Smooth muscle cell (in vitro differentiated cells): ENCODE measurements around the gene RGS12. TPM values are rescaled to one million over a fixed set of nuclear protein-coding genes. Genes with fewer than 3 reads are reported as not detected.

Experiments used
- DNase-seq: peaks from one replicate; lab custom pipeline; 2025; ENCODE audit not compliant: unreplicated experiment; lab: John Stamatoyannopoulos, UW
- H2AFZ ChIP-seq: fragments of 200-600 bp; sonication (generic); 2 replicates; pipeline ENCODE4 v1.6.0; 2016; ENCODE audit warnings: antibody characterized with exemption, low read depth, mild to moderate bottlenecking
- H3F3A ChIP-seq: fragments of 200-600 bp; sonication (generic); 2 replicates; pipeline ENCODE4 v1.6.0; 2017; ENCODE audit warnings: antibody characterized with exemption, low read depth
- H3K27ac ChIP-seq: fragments of 200-600 bp; sonication (generic); 2 replicates; pipeline ENCODE4 v1.5.1; 2016; ENCODE audit warnings: low read depth, mild to moderate bottlenecking
- H3K27me3 ChIP-seq: fragments of 200-600 bp; sonication (generic); 2 replicates; pipeline ENCODE4 v1.6.1; 2016; ENCODE audit warnings: low read depth, mild to moderate bottlenecking
- H3K36me3 ChIP-seq: fragments of 200-600 bp; sonication (generic); 2 replicates; pipeline ENCODE4 v1.5.1; 2016; ENCODE audit warnings: low read depth
- H3K4me1 ChIP-seq: fragments of 200-600 bp; sonication (generic); 2 replicates; pipeline ENCODE4 v1.5.1; 2016; ENCODE audit warnings: low read depth
- H3K4me2 ChIP-seq: fragments of 200-600 bp; sonication (generic); 2 replicates; pipeline ENCODE4 v1.6.0; 2016; ENCODE audit warnings: mild to moderate bottlenecking
- H3K4me3 ChIP-seq: fragments of 200-600 bp; sonication (generic); 2 replicates; pipeline ENCODE4 v1.5.1; 2016; ENCODE audit warnings: mild to moderate bottlenecking
- H3K79me2 ChIP-seq: fragments of 200-600 bp; sonication (generic); 2 replicates; pipeline ENCODE4 v1.6.0; 2016; ENCODE audit warnings: low read depth, mild to moderate bottlenecking
- H3K9ac ChIP-seq: fragments of 200-600 bp; sonication (generic); 2 replicates; pipeline ENCODE4 v1.6.0; 2016; ENCODE audit warnings: low read depth
- H3K9me3 ChIP-seq: fragments of 200-600 bp; sonication (generic); replicated peaks from 2 replicates; pipeline ENCODE4 v1.5.1; 2016; ENCODE audit warnings: low read depth
- H4K20me1 ChIP-seq: fragments of 200-600 bp; sonication (generic); 2 replicates; pipeline ENCODE4 v1.6.0; 2016; ENCODE audit warnings: low read depth
- WGBS: methylation state at CpG from one replicate; pipeline ENCODE4 v1.1.7; 2016; ENCODE audit warnings: low lambda C conversion rate; 5-methylcytosine and 5-hydroxymethylcytosine counted together
- polyA plus RNA-seq: library from polyadenylated mRNA; unstranded; fragments of >200 nt; fragmentation: Nextera tagmentation; extraction: Ambion mirVana; gene quantifications from 2 replicates; pipeline ENCODE4 v1.2.1, GENCODE V29; 2016
- total RNA-seq: library from RNA; depleted of rRNA; stranded (reverse); fragments of >200 nt; gene quantifications from 2 replicates; pipeline ENCODE4 v1.2.3, GENCODE V29; 2014
- TF ChIP-seq, protein P1 (sequence below): fragments of 200-600 bp; sonication (generic); IDR thresholded peaks from 2 replicates; pipeline ENCODE4 v1.5.1; 2017; ENCODE audit warnings: borderline replicate concordance, mild to moderate bottlenecking, antibody characterized with exemption; ENCODE audit not compliant: insufficient read depth, poor library complexity, severe bottlenecking

RGS12 gene
- total and polyA plus RNA-seq, 2 experiments from 2014 or later: 20.5 to 28.5 TPM

DNA sequence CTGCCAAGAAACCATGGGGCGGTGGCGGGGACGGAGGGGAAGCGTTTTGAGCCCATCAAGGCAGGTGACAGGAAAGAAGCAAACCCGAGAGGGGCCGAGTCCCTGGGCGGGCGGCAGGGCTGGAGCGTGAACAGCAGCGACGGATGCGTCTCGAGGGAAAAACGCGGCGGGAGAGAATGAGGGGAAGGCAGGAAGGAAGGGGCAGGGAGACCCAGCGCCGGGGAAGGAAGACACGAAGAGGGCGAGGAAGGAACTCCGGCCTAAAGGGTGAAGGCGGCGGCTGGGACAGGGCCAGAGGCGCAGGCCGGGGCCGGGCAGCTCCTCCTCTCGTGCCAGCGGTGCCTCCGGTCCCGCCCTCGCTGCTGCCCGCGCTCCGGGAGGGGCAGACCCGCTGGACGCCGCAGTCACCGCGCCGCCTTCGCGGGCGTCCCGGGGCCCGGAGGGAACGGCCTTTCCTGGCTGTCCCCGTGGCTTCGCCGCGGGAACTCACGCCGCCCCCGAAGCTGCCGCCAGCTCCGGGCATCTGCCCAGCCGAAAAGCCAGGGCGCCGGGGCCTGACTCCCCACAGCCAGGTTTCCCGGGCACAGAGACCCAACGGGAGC, 751 bp upstream of the RGS12 start:
- Histone ChIP-seq H3K9ac (peak overlapping the region; percentile 65), H3K4me2 (peak overlapping the region; percentile 92), H3K4me1 (peaks cover 15% of the 10 kb centered on the region), H3K4me3 (peak overlapping the region; percentile 70), H3F3A (peaks cover 8% of the 10 kb centered on the region), H3K27ac (peak overlapping the region; percentile 63), H3K9me3 (no peaks in the 10 kb centered on the region), H3K36me3 (no peaks in the 10 kb centered on the region), H2AFZ (peak overlapping the region; percentile 40), H3K27me3 (no peaks in the 10 kb centered on the region), H3K79me2 (peaks cover 36% of the 10 kb centered on the region), H4K20me1 (peaks cover 15% of the 10 kb centered on the region)
- 2% methylated on average over 51 of the region's 60 CpGs for WGBS
- peak; percentile 84 for DNase-seq
- TF ChIP-seq, protein P1, sequence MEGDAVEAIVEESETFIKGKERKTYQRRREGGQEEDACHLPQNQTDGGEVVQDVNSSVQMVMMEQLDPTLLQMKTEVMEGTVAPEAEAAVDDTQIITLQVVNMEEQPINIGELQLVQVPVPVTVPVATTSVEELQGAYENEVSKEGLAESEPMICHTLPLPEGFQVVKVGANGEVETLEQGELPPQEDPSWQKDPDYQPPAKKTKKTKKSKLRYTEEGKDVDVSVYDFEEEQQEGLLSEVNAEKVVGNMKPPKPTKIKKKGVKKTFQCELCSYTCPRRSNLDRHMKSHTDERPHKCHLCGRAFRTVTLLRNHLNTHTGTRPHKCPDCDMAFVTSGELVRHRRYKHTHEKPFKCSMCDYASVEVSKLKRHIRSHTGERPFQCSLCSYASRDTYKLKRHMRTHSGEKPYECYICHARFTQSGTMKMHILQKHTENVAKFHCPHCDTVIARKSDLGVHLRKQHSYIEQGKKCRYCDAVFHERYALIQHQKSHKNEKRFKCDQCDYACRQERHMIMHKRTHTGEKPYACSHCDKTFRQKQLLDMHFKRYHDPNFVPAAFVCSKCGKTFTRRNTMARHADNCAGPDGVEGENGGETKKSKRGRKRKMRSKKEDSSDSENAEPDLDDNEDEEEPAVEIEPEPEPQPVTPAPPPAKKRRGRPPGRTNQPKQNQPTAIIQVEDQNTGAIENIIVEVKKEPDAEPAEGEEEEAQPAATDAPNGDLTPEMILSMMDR: no peak

DNA sequence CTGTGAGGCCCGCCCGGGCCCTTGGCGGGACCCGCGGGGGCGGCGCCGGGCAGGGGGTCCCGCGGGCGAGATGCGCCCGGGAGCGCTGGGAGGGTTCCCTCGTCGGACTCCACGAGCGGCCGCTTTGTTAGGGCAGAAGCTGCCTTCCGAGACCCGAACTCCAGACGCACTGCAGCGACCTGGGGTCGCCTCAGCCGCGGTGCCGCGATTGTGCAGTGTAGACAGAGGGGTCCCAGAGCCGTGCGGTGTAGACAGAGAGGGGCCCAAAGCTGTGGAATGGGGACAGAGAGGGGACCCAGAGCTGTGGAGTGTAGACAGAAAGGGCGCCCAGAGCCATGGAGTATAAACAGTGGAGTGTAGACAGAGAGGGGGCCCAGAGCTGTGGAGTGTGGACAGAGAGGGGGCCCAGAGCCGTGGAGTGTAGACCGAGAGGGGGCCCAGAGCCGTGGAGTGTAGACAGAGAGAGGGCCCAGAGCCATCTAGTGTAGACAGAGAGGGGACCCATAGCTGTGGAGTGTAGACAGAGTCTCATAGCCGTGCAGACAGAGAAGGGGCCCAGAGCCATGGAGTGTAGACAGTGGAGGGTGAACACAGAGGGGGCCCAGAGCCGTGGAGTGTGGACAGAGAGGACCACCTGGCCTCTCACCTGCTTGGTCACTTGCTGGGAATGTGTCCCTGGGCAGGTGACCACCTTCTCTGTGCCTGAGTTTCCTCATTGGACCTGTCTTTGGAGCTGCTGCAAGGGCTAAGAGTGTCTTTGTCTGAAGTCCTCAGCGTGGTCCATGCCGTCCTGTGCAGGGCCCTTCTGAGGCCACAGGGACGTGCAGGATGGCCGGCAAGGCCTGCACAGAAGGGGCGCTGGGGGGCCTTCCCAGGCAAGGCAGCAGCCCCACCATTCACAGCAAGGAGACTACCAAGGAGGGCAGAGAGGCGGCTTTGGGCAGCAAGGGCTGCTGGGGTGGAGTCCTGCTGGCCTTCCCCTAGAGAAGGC, 875 bp downstream of the RGS12 start:
- Histone ChIP-seq H2AFZ (peak overlapping the region; percentile 41), H3K79me2 (peaks cover 49% of the 10 kb centered on the region), H3K27me3 (no peaks in the 10 kb centered on the region), H3K9ac (peak overlapping the region; percentile 91), H3K4me3 (peak overlapping the region; percentile 81), H3K27ac (no peak overlapping the region), H3K9me3 (no peaks in the 10 kb centered on the region), H3K36me3 (no peaks in the 10 kb centered on the region), H3F3A (peaks cover 8% of the 10 kb centered on the region), H4K20me1 (peaks cover 31% of the 10 kb centered on the region), H3K4me2 (peak overlapping the region; percentile 98), H3K4me1 (peaks cover 15% of the 10 kb centered on the region)
- WGBS: 37% methylated on average over 24 of the region's 42 CpGs
- TF ChIP-seq, protein P1: no peak
- no peak for DNase-seq

DNA sequence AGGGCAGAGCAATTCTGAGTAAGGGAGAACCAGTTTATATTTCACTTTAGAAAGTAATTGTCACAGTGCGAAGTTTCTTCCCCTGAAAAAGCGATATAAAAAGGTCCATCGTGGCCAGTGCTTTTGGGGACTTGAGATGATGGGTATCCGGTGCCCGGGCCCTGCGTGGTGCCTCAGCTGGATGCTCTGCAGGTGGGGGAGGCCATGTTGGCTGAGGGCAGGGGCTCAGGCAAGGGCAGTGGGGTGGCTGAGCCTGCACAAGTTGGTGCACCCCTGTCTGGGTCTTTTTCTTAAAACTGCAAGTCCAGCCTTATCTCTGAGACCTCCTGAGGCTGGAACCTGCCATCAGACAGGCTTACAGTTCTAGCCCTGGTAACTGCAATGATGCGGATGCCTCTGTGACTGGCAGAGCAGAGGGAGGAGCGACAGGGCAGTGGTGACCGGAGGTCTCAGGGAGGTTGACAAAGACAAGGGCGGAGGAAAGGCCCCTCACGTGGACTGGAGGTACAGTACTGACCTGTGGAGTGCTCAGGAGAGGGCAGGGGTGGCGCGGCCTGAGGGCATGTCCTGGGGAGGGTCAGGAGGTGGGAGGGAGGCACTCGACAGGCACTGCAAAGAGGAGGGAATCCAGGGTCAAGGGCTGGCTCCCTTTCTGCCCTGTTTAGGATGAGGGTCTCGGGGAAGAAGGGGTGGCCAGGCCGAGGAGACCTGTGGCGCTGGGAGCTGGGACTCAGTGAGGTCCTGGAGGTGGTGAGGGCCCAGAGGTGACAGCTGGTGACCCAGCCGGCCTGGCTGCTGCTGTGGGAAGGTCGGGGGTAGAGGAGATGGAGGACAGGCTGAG, 1.8 kb downstream of the RGS12 start:
- no peaks in the 10 kb centered on the region for H3K36me3 ChIP-seq
- peaks cover 19% of the 10 kb centered on the region for H3K4me1 ChIP-seq
- H4K20me1 ChIP-seq: peaks cover 40% of the 10 kb centered on the region
- peak overlapping the region; percentile 81 for H3K4me3 ChIP-seq
- H3K79me2 ChIP-seq: peaks cover 50% of the 10 kb centered on the region
- peaks cover 8% of the 10 kb centered on the region for H3F3A ChIP-seq
- H3K27me3 ChIP-seq: no peaks in the 10 kb centered on the region
- no peaks in the 10 kb centered on the region for H3K9me3 ChIP-seq
- no peak overlapping the region for H2AFZ ChIP-seq
- 97% methylated on average over 19 of the region's 19 CpGs for WGBS
- H3K27ac ChIP-seq: no peak overlapping the region
- TF ChIP-seq, protein P1: no peak
- no peak overlapping the region for H3K9ac ChIP-seq
- H3K4me2 ChIP-seq: peak overlapping the region; percentile 98
- no peak for DNase-seq
